Neural crest cell (in vitro differentiated cells): ENCODE data around the gene RASGRP4. TPM values are rescaled to one million over a fixed set of nuclear protein-coding genes. Genes with fewer than 3 reads are reported as not detected.
"Not testable (repeated sequence)": the region's sequence is repeated elsewhere in the genome, so short reads cannot be mapped to it uniquely, and the experiment has no call there.

Experiments used
- DNase-seq: peaks from one replicate; pipeline ENCODE4 v3.0.0; 2021; ENCODE audit warnings: low read depth, mixed read lengths, low spot score
- H3K27ac Mint-ChIP-seq: one replicate; pipeline ENCODE4 v1.8.0; 2021; ENCODE audit warnings: mild to moderate bottlenecking, mixed read lengths; ENCODE audit not compliant: unreplicated experiment
- H3K27me3 Mint-ChIP-seq: 2 replicates; pipeline ENCODE4 v1.8.0; 2021; ENCODE audit warnings: low read depth, mild to moderate bottlenecking, mixed read lengths
- H3K36me3 Mint-ChIP-seq: 2 replicates; pipeline ENCODE4 v1.8.0; 2021; ENCODE audit warnings: low read depth, mild to moderate bottlenecking, mixed read lengths
- H3K4me1 Mint-ChIP-seq: 2 replicates; pipeline ENCODE4 v1.8.0; 2021; ENCODE audit warnings: mixed read lengths
- H3K4me3 Mint-ChIP-seq: one replicate; pipeline ENCODE4 v1.8.0; 2021; ENCODE audit warnings: mild to moderate bottlenecking, mixed read lengths
- H3K9me3 Mint-ChIP-seq: 2 replicates; pipeline ENCODE4 v1.8.0; 2021; ENCODE audit warnings: mixed read lengths
- total RNA-seq: library from RNA; stranded (reverse); gene quantifications from 2 replicates; pipeline ENCODE4 v1.2.1, GENCODE V29; 2021
- TF ChIP-seq, protein P1 (sequence below): fragments of 200-600 bp; sonication (generic); conservative IDR thresholded peaks from 2 replicates; pipeline ENCODE4 v1.5.0; 2021; ENCODE audit warnings: antibody characterized with exemption, mild to moderate bottlenecking

RASGRP4 gene
- total RNA-seq, 1 donor from 2014 or later: 0.58 TPM

DNA sequence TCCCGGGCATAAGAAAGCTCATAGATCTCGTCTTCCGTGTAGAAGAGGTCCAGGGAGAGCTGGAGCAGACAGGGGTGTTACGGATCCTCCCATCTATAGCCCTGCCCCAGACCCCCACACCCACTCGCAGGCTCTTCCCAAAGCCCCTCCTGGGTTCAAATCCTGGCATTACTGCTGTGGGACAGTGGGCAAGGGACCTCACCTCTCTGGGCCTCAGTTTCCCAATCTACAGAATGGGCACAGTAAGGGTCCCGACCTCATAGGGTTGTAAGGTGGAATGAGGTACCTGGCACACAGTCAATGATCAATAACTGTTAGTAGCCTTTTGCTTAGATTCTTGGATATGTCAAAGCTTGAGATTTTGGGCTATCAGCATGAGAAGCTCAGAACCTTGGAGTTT is 12.6 kb downstream of the RASGRP4 start:
- H3K27ac Mint-ChIP-seq: no peak overlapping the region
- no peaks in the 10 kb centered on the region for H3K9me3 Mint-ChIP-seq
- H3K4me3 Mint-ChIP-seq: no peak overlapping the region
- no peaks in the 10 kb centered on the region for H3K36me3 Mint-ChIP-seq
- TF ChIP-seq, protein P1, sequence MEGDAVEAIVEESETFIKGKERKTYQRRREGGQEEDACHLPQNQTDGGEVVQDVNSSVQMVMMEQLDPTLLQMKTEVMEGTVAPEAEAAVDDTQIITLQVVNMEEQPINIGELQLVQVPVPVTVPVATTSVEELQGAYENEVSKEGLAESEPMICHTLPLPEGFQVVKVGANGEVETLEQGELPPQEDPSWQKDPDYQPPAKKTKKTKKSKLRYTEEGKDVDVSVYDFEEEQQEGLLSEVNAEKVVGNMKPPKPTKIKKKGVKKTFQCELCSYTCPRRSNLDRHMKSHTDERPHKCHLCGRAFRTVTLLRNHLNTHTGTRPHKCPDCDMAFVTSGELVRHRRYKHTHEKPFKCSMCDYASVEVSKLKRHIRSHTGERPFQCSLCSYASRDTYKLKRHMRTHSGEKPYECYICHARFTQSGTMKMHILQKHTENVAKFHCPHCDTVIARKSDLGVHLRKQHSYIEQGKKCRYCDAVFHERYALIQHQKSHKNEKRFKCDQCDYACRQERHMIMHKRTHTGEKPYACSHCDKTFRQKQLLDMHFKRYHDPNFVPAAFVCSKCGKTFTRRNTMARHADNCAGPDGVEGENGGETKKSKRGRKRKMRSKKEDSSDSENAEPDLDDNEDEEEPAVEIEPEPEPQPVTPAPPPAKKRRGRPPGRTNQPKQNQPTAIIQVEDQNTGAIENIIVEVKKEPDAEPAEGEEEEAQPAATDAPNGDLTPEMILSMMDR: no peak
- DNase-seq: no peak
- peaks cover 15% of the 10 kb centered on the region for H3K27me3 Mint-ChIP-seq
- peaks cover 12% of the 10 kb centered on the region for H3K4me1 Mint-ChIP-seq

DNA sequence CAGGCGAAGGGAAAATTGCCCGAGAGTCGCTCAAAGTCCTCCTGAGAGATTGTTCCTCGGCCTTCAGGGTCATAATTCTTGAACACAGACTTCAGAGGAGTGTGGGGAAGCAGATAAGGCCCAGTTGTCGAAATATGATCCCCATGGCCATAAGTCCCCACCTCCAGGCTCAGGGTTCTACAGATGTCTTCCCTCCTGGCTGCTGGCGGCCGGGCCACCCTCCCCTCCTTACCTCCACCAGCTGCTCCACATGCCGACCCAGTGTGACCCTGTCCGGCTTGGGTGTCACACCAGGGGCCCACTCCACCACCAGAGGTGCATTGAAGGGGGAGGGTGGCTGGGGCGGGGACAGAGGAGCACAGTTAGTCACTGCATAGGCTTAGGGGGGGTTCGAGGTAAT is 13.1 kb downstream of the RASGRP4 start:
- Mint-ChIP-seq H3K36me3 (no peaks in the 10 kb centered on the region), H3K4me3 (no peak overlapping the region), H3K27ac (no peak overlapping the region), H3K4me1 (peaks cover 10% of the 10 kb centered on the region), H3K9me3 (no peaks in the 10 kb centered on the region), H3K27me3 (peaks cover 14% of the 10 kb centered on the region)
- TF ChIP-seq, protein P1: no peak
- DNase-seq: no peak

DNA sequence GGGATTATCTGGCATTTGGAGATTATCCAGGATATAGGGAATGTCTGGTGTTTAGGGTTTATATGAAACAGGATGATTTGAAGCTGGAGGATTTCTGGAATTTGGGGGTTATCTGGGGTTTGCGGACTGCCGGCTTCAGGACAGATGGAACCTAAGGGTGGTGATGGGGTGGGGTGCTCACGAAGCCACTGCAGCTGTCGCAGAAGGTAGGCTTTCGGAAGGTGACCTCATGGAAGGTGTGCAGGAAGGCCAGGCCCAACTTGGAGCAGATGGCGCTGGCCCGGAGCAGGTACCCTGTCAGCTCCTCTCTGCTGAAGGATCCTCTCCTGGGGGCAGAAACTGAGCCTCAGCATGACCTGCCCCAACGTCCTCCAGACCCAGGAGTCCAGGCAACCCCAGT is 13.5 kb downstream of the RASGRP4 start:
- Mint-ChIP-seq H3K4me3 (no peak overlapping the region), H3K9me3 (no peaks in the 10 kb centered on the region), H3K4me1 (peaks cover 5% of the 10 kb centered on the region), H3K27ac (no peak overlapping the region), H3K36me3 (no peaks in the 10 kb centered on the region), H3K27me3 (peaks cover 9% of the 10 kb centered on the region)
- TF ChIP-seq, protein P1: no peak
- DNase-seq: no peak

DNA sequence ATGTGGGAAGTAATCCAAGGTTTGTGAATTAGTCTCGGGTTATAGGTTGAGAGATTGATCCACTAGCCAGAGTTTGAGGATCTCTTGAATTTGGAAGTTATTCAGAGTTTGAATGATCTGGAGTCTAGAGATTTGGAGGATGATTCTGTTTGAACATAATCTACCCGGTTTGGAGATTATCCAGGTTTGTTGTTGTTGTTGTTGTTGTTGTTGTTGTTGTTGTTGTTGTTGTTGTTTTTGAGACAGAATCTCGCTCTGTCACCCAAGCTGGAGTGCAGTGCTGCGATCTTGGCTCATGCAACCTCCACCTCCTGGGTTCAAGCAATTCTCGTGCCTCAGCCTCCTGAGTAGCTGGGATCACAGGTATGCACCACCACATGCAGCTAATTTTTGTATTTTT is 14.1 kb downstream of the RASGRP4 start:
- not testable (repeated sequence) for H3K36me3 Mint-ChIP-seq, DNase-seq, H3K27me3 Mint-ChIP-seq, H3K4me1 Mint-ChIP-seq, H3K9me3 Mint-ChIP-seq, H3K4me3 Mint-ChIP-seq
- H3K27ac Mint-ChIP-seq: peak overlapping the region; percentile 27

DNA sequence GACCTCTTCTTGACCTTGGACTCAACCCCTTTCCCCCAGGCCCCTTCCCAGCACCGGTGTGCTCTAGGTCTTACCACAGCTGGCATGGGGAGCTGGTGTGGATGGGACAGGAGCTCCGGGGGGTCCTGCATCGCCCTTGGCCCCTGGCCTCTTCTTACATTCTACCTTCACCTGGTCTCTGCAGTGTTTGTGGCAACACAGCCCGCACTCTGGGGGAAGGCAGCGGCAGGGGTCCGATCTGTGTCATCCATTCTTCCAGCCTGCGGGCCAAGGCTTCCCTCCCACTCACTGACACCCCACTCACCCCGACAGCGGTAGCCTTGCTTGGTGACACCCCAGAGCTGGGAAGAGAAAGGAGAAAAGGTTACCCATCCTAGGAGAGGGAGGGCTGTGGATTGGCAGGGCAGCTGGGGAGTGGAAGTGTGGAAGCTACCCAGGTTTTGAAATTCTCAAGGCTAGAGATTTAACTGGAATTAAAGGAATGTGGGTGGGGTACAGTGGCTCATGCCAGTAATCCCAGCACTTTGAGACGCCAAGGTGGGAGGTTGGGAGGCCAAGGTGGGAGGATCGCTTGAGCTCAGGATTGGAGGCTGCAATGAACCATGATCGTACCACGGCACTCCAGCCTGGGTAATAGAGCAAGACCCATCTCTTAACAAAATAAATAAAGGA is 14.8 kb downstream of the RASGRP4 start:
- H3K27me3 Mint-ChIP-seq: no peaks in the 10 kb centered on the region
- TF ChIP-seq, protein P1: no peak
- H3K36me3 Mint-ChIP-seq: no peaks in the 10 kb centered on the region
- DNase-seq: no peak
- no peak overlapping the region for H3K4me3 Mint-ChIP-seq
- H3K9me3 Mint-ChIP-seq: no peaks in the 10 kb centered on the region
- no peaks in the 10 kb centered on the region for H3K4me1 Mint-ChIP-seq
- H3K27ac Mint-ChIP-seq: no peak overlapping the region

DNA sequence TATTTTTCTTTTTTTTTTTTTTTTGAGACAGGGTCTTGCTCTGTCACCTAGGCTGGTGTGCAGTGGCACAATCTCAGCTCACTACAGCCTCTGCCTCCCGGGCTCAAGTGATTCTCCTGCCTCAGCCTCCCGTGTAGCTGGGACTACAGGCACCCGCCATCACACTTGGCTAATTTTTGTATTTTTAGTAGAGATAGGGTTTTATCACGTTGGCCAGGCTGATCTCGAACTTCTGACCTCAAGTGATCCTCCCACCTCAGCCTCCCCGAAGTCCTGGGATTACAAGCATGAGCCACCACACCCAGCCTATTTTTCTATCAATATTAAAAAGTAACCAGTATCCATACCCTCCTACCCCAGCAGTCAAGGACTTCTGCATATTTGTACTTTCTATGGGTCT is 15.6 kb downstream of the RASGRP4 start:
- not testable (repeated sequence) for H3K4me3 Mint-ChIP-seq, H3K4me1 Mint-ChIP-seq, H3K27ac Mint-ChIP-seq, DNase-seq, H3K36me3 Mint-ChIP-seq, H3K27me3 Mint-ChIP-seq, H3K9me3 Mint-ChIP-seq
